ENCODE results near the gene AZU1.

The AZU1 gene

DNA sequence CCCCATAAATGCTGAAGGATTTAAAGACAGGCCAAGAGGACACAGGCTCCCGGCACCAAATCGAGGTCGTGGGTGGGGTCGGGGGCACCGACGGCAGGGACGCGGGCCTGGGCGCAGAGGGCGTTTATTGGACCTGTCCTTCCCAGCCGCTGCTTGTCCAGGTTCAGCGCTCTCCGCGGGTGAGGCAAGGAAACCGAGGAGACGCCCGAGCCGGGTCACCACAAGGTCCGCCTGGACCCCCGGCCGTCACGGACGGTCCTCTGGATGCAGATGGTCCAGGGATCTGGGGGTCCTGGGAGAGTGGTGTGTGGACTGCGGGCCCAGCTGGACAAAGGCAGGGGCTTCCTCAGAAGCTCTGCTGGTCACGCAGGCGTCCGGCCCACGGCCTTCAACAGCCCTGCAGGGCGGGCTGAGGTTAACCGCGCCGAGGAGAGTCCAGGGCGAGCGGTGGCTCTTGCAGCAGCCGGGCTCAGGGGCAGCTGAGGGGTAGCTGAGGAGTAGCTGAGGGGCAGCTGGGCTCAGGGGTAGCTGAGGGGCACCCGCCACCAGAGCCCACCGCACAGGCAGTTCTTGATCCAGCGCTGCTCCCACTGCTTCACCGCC, 40.3 kb downstream of the AZU1 start:
- Histone ChIP-seq H3K4me3 (ENCODE audit: insufficient read depth, low read depth, low read length) (no peak overlapping the region), H3K4me1 (ENCODE audit: control insufficient read depth, insufficient read depth, low read length) (peaks cover 8% of the 10 kb centered on the region), H3K9me3 (ENCODE audit: control insufficient read depth, low read length) (no peaks in the 10 kb centered on the region), H3K36me3 (ENCODE audit: control insufficient read depth, insufficient read depth, low read length) (peaks cover 17% of the 10 kb centered on the region), H3K27ac (ENCODE audit: insufficient read depth, low read depth, low read length, poor library complexity, severe bottlenecking) (no peak overlapping the region), H3K27me3 (ENCODE audit: control insufficient read depth, insufficient read depth, low read length, poor library complexity, severe bottlenecking) (peaks cover 6% of the 10 kb centered on the region)
- 93 to 94% methylated on average over 39 of the region's 39 CpGs for WGBS, 2 experiments

DNA sequence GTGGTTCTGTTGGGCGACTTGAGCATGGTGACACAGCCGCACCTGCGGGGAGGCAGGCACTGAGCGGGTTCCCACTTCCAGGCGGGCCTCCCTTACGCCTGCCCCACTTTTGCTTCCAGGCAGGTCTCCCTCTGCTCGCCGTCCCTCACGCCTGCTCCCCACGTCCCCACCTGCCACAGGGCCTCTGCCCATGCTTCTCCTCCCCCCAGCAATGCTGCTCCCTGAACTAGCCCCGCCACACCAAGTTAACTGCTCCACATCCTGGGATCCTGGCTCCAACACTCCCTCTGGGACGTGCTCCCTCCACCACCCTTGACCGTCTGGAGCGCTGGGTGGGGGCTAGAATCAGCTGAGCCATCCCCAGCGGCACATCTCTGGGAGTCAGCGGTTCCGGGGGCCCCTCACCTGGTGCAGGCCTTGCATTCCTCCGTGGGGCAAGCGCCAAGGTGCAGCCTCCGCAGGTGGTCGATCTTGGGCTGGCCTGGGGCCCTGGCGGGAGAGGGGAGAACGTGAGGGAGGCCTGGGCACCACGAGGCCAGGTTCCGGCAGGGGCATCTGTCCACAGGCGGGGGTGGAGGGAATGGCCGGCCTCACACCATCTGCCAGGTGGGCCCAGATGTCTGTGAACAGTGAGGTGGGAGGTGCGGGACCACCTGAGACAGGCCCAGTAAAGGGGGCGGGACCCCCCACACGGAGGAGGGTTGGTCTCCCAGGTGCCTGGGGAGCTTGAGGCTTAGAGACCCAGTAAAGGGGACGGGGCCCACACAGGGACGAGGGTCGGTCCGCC, 41.0 kb downstream of the AZU1 start:
- H3K27ac ChIP-seq (ENCODE audit: insufficient read depth, low read depth, low read length, poor library complexity, severe bottlenecking): no peak overlapping the region

DNA sequence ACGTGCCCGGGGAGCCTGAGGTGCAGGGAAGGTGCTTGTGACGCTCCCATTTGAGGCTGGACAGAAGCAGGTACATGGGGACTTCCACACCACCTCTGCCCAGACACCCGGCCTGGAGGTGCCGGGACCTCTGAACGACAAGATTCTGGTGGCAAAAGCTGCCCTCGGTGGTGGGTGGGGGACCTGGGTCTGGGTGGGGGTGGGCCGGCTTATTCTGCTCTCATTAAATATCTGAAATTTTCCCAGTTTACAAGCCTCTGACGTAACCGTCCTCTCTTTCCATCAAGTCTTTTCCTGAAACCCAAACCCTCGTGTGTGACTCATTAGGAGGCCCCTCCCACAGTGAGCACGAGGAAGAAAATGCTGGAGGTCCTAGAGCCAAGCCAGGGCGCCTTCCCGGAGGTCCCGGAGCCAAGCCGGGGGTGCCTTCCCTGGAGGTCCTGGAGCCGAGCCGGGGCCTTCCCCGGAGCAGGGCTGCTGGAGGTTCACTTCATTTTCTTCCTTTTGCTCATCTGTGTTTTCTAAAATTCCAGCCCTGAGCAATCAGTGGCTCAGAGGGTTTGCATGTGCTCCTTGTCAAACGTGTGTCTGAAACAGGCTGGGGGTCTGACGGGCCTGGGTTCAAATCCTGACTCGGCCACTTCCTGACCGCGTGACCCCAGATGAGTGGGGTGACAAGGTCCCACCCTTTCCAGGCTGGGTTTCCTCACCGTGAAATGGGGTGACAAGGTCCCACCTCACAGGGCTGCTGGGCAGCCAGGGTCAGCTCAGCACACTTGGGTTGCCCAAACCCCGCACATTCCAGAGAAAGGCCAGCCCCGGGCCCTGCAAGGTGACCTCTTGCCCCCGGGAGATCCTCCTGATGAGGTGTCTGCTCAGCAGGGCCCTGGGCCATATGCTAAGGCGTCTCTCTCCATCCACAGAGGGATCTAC, 41.9 kb downstream of the AZU1 start:
- H3K9me3 ChIP-seq (ENCODE audit: control insufficient read depth, low read length): no peaks in the 10 kb centered on the region
- H3K36me3 ChIP-seq (ENCODE audit: control insufficient read depth, insufficient read depth, low read length): peaks cover 20% of the 10 kb centered on the region
- H3K27ac ChIP-seq (ENCODE audit: insufficient read depth, low read depth, low read length, poor library complexity, severe bottlenecking): no peak overlapping the region
- H3K27me3 ChIP-seq (ENCODE audit: control insufficient read depth, insufficient read depth, low read length, poor library complexity, severe bottlenecking): no peaks in the 10 kb centered on the region
- WGBS, 2 experiments: 88 to 89% methylated on average over 29 of the region's 29 CpGs
- no peak overlapping the region for H3K4me3 ChIP-seq (ENCODE audit: insufficient read depth, low read depth, low read length)
- H3K4me1 ChIP-seq (ENCODE audit: control insufficient read depth, insufficient read depth, low read length): peaks cover 8% of the 10 kb centered on the region

More for the DNA sequence above, 41.0 kb downstream of the AZU1 start:
- no peak overlapping the region for H3K4me3 ChIP-seq (ENCODE audit: insufficient read depth, low read depth, low read length)
- no peaks in the 10 kb centered on the region for H3K27me3 ChIP-seq (ENCODE audit: control insufficient read depth, insufficient read depth, low read length, poor library complexity, severe bottlenecking)
- H3K4me1 ChIP-seq (ENCODE audit: control insufficient read depth, insufficient read depth, low read length): peaks cover 8% of the 10 kb centered on the region
- WGBS, 2 experiments: 90 to 91% methylated on average over 34 of the region's 34 CpGs
- H3K9me3 ChIP-seq (ENCODE audit: control insufficient read depth, low read length): no peaks in the 10 kb centered on the region
- peaks cover 17% of the 10 kb centered on the region for H3K36me3 ChIP-seq (ENCODE audit: control insufficient read depth, insufficient read depth, low read length)

DNA sequence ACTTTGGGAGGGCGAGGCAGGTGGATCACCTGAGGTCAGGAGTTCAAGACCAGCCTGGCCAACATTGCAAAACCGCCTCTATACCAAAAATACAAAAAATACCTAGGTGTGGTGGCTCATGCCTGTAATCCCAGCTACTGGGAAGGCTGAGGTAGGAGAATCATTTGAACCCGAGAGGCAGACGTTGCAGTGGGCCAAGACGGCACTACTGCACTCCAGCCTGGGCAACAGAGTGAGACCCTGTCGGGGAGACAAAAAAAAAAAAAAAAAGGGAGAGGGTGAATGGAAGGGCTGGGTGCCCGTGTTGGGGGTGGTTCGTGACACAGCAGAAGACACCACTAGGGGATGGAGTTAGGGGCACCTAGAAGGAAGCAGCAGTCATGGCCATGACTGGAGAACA, 42.7 kb downstream of the AZU1 start:
- WGBS, 2 experiments: 92 to 93% methylated on average over 8 of the region's 8 CpGs
- Histone ChIP-seq H3K27ac (ENCODE audit: insufficient read depth, low read depth, low read length, poor library complexity, severe bottlenecking) (no peak overlapping the region), H3K9me3 (ENCODE audit: control insufficient read depth, low read length) (no peaks in the 10 kb centered on the region), H3K4me3 (ENCODE audit: insufficient read depth, low read depth, low read length) (no peak overlapping the region), H3K4me1 (ENCODE audit: control insufficient read depth, insufficient read depth, low read length) (peaks cover 8% of the 10 kb centered on the region), H3K36me3 (ENCODE audit: control insufficient read depth, insufficient read depth, low read length) (peaks cover 23% of the 10 kb centered on the region), H3K27me3 (ENCODE audit: control insufficient read depth, insufficient read depth, low read length, poor library complexity, severe bottlenecking) (no peaks in the 10 kb centered on the region)

DNA sequence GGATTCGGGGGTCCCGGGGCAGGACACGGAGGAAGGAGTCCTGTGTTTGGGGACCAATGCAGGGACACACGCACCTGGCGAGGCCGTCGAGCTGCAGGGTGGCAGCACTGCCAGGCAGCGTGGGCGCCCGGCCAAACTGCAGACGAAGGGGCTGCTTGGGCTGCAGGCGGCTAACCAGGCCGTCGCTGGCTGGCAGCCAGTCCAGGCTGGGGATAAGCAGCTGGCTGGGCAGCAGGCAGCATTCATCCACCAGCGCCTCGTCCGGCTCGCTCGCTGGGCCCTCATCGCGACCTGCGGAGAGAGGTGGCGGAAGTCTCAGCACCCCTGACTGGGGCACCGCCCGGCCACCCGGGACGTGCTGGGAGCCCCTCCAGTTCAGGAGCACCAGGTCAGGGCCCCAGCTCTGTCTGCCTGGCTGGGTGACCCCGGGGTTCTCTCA, 43.3 kb downstream of the AZU1 start:
- whole genome bisulfite sequencing, 2 experiments: 87 to 90% methylated on average over 28 of the region's 28 CpGs
- no peak overlapping the region for H3K27ac ChIP-seq (ENCODE audit: insufficient read depth, low read depth, low read length, poor library complexity, severe bottlenecking)

DNA sequence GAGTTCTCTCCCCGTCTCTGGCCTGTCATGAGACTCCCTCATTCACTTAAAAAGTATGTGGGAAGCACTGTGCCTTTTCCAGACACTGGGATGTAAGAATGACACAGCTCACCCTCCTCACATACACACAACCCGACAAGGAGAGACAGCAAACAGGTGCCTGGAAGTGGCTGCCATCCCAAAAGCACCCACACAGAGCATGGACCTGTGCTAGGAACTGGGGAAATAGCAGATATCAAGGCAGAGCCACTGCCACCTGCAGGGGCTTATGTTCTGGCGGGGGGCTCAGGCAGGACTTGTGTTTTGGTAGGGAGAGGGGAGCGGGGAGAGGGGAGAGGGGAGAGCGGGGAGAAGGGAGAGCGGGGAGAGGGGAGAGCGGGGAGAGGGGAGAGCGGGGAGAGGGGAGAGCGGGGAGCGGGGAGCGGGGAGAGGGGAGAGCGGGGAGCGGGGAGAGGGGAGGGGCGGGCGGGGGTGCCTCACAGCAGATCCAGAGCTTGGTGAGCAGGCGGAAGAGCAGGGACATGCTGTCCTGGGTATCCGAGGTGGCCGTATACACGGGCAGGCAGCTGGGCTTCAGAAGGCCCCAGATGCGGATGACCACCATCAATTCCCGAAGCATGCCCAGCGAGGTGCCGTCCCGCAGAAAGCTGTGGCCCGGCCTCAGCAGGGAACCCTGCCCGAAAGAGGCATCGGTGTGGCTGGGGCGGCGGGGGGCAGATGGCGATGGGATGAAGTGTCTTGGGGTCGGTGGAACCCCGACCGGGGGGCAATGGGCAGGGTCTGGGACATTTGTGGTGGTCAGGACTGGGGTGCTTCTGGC, 44.0 kb downstream of the AZU1 start:
- Histone ChIP-seq H3K4me1 (ENCODE audit: control insufficient read depth, insufficient read depth, low read length) (peaks cover 8% of the 10 kb centered on the region), H3K9me3 (ENCODE audit: control insufficient read depth, low read length) (no peaks in the 10 kb centered on the region), H3K27me3 (ENCODE audit: control insufficient read depth, insufficient read depth, low read length, poor library complexity, severe bottlenecking) (no peaks in the 10 kb centered on the region), H3K27ac (ENCODE audit: insufficient read depth, low read depth, low read length, poor library complexity, severe bottlenecking) (peak overlapping the region; percentile 41), H3K36me3 (ENCODE audit: control insufficient read depth, insufficient read depth, low read length) (peaks cover 29% of the 10 kb centered on the region), H3K4me3 (ENCODE audit: insufficient read depth, low read depth, low read length) (peak overlapping the region; percentile 16)
- 49 to 52% methylated on average over 23 of the region's 33 CpGs for WGBS, 2 experiments

More for the DNA sequence above, 43.3 kb downstream of the AZU1 start:
- peaks cover 29% of the 10 kb centered on the region for H3K36me3 ChIP-seq (ENCODE audit: control insufficient read depth, insufficient read depth, low read length)
- H3K4me1 ChIP-seq (ENCODE audit: control insufficient read depth, insufficient read depth, low read length): peaks cover 8% of the 10 kb centered on the region
- H3K9me3 ChIP-seq (ENCODE audit: control insufficient read depth, low read length): no peaks in the 10 kb centered on the region
- no peak overlapping the region for H3K4me3 ChIP-seq (ENCODE audit: insufficient read depth, low read depth, low read length)
- H3K27me3 ChIP-seq (ENCODE audit: control insufficient read depth, insufficient read depth, low read length, poor library complexity, severe bottlenecking): no peaks in the 10 kb centered on the region

DNA sequence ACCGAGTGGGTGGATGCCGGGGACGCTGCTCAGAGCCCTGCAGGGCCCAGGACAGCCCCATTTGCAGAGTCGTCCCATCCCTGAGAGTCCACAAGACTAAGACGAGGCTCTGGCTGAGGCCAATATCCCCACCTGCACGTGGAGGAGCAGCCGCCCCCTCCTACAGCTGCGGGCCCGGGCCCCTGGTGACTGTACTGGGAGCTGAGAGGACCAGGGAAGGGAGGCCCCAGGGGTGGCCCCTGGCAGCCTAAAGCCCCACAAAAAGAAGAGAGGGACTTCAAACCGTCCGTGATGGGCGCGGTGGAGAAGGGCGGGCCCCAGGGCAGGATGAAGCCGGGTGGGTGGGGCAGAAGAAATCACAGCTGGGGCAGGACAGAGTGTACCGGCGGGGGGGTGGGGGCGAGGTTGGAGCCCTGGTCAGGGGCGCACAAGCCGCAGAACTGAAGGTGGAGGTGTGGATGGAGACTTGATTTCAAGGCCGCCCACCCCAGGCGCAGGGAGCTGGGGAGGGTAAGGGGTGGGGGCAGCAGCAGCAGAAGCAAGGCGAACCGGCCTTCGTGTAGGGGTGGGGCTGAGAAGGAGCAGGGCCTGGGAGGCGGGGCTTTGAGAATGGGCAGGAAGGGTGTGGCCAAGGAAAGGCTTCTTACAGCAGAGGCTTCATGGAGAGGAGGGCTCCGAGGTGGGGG, 44.8 kb downstream of the AZU1 start:
- Histone ChIP-seq H3K27me3 (ENCODE audit: control insufficient read depth, insufficient read depth, low read length, poor library complexity, severe bottlenecking) (no peaks in the 10 kb centered on the region), H3K36me3 (ENCODE audit: control insufficient read depth, insufficient read depth, low read length) (peaks cover 29% of the 10 kb centered on the region), H3K9me3 (ENCODE audit: control insufficient read depth, low read length) (no peaks in the 10 kb centered on the region), H3K4me3 (ENCODE audit: insufficient read depth, low read depth, low read length) (peak overlapping the region; percentile 16), H3K4me1 (ENCODE audit: control insufficient read depth, insufficient read depth, low read length) (peaks cover 4% of the 10 kb centered on the region), H3K27ac (ENCODE audit: insufficient read depth, low read depth, low read length, poor library complexity, severe bottlenecking) (peak overlapping the region; percentile 41)
- WGBS, 2 experiments: 42 to 43% methylated on average over 27 of the region's 27 CpGs

DNA sequence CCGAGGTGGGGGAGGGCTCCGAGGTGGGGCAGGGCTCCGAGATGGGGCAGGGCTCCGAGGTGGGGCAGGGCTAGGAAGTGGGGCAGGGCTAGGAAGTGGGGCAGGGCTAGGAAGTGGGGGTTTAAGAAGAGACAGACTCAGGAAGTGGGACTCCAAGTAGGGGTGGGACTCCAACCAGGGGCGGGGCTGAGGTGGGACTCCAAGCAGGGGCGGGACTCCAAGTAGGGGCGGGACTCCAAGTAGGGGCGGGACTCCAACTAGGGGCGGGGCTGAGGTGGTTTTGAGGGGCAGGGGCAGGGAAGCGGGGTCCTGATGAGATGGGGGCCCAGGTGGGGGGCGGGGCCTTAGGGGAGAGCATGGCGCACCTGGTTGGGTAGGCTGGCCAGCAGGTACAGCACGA, 45.4 kb downstream of the AZU1 start:
- Histone ChIP-seq H3K4me3 (ENCODE audit: insufficient read depth, low read depth, low read length) (no peak overlapping the region), H3K27me3 (ENCODE audit: control insufficient read depth, insufficient read depth, low read length, poor library complexity, severe bottlenecking) (no peaks in the 10 kb centered on the region), H3K36me3 (ENCODE audit: control insufficient read depth, insufficient read depth, low read length) (peaks cover 27% of the 10 kb centered on the region), H3K9me3 (ENCODE audit: control insufficient read depth, low read length) (no peaks in the 10 kb centered on the region), H3K4me1 (ENCODE audit: control insufficient read depth, insufficient read depth, low read length) (no peaks in the 10 kb centered on the region), H3K27ac (ENCODE audit: insufficient read depth, low read depth, low read length, poor library complexity, severe bottlenecking) (no peak overlapping the region)
- 65 to 66% methylated on average over 13 of the region's 13 CpGs for WGBS, 2 experiments

DNA sequence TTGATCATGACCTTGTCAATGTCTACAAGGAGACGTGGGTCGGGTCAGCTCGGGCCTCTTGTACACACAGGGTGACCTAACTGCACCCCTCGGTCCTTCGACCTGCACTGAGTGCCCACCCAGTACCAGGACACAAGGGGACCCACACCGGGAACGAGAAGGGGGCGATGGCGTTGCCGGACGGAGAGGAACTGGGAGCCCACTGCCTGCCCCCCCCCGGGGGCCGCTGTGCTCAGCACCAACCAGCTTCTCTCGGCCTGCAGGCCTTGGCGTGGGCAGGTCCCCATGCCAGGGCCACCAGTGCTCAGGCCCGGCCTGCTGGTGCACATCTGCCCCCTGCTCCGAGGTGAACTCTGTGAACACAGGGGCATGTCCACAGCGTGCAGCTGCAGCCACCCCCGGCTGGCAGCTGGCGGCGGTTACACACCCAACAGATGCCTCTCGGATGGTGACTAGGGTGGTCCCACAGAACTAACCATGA, 46.0 kb downstream of the AZU1 start:
- H3K36me3 ChIP-seq (ENCODE audit: control insufficient read depth, insufficient read depth, low read length): peaks cover 22% of the 10 kb centered on the region
- no peak overlapping the region for H3K27ac ChIP-seq (ENCODE audit: insufficient read depth, low read depth, low read length, poor library complexity, severe bottlenecking)

More for the DNA sequence above, 46.0 kb downstream of the AZU1 start:
- 92% methylated on average over 22 of the region's 22 CpGs for WGBS, 2 experiments
- Histone ChIP-seq H3K4me1 (ENCODE audit: control insufficient read depth, insufficient read depth, low read length) (no peaks in the 10 kb centered on the region), H3K9me3 (ENCODE audit: control insufficient read depth, low read length) (no peaks in the 10 kb centered on the region), H3K27me3 (ENCODE audit: control insufficient read depth, insufficient read depth, low read length, poor library complexity, severe bottlenecking) (no peaks in the 10 kb centered on the region), H3K4me3 (ENCODE audit: insufficient read depth, low read depth, low read length) (no peak overlapping the region)
